ENCODE results near the gene TUBA8.

DNA sequence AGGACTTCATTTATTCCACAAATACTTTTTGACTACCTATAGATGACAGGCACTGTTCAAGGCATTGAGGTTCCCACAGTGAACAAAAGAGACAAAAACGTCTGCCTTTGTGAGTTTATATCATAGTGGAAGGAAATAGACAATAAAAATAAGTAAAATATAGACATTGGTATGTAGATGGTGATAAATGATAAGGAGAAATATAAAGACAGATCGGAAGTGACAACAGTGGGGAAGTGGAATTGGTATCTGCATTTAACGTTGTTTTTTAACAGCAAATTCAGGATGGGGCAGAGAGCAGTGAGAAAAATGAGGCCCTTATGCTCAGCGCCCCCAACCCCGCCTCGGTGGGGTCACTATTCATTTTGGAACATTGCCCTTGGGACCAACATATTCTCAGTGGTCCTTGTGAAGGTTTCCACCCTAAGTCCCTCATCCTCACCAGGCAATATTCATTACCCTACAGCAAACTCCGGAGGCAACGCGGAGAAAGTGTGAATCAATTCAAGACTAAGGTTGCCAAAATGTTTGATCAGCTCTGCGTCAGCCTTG lies 33.4 kb upstream of the TUBA8 start:
- TF ChIP-seq, protein P1, sequence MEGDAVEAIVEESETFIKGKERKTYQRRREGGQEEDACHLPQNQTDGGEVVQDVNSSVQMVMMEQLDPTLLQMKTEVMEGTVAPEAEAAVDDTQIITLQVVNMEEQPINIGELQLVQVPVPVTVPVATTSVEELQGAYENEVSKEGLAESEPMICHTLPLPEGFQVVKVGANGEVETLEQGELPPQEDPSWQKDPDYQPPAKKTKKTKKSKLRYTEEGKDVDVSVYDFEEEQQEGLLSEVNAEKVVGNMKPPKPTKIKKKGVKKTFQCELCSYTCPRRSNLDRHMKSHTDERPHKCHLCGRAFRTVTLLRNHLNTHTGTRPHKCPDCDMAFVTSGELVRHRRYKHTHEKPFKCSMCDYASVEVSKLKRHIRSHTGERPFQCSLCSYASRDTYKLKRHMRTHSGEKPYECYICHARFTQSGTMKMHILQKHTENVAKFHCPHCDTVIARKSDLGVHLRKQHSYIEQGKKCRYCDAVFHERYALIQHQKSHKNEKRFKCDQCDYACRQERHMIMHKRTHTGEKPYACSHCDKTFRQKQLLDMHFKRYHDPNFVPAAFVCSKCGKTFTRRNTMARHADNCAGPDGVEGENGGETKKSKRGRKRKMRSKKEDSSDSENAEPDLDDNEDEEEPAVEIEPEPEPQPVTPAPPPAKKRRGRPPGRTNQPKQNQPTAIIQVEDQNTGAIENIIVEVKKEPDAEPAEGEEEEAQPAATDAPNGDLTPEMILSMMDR (IDR thresholded peaks at IDR 0.05), result no peak
- no peak for TF ChIP-seq POLR2A (IDR thresholded peaks at IDR 0.05)
